Tibial nerve (tissue), 4 donors: ENCODE results near the gene KIF7.

Source experiments
- CTCF ChIP-seq, 5 experiments: fragments of 200-600 bp in 3 of 5; fragments of 450-650 bp in 2 of 5; sonication (generic) in 3 of 5; IDR thresholded peaks; one replicate each; pipeline ENCODE4 v1.5.1; 2016 to 2019; ENCODE audit warnings: antibody characterized with exemption in 5 of 5, mild to moderate bottlenecking in 3 of 5, moderate library complexity in 2 of 5
- EP300 ChIP-seq, 2 donors: sonication (generic); formaldehyde crosslinking; IDR thresholded peaks; one replicate each; pipeline ENCODE4 v1.6.1; 2017; ENCODE audit warnings: antibody characterized with exemption in 2 of 2, mild to moderate bottlenecking in 1 of 2
- POLR2A ChIP-seq, 2 donors: fragments of 450-650 bp; IDR thresholded peaks; one replicate each; pipeline ENCODE4 v1.6.1; 2017; ENCODE audit warnings: antibody characterized with exemption in 2 of 2, mild to moderate bottlenecking in 2 of 2, moderate library complexity in 2 of 2

GRCh38 chr15:89613031-89613430, 42.2 kb downstream of the KIF7 start:
- no peak for TF ChIP-seq CTCF (IDR thresholded peaks at IDR 0.05)
- no peak for TF ChIP-seq POLR2A (IDR thresholded peaks at IDR 0.05)
- TF ChIP-seq EP300 (IDR thresholded peaks at IDR 0.05): no peak
